Endothelial cell of umbilical vein (primary cell): Measurements from ENCODE around the gene PRICKLE3. TPM values are rescaled to one million over a fixed set of nuclear protein-coding genes. Genes with fewer than 3 reads are reported as not detected.

Source experiments
- BruUV-seq: library from RNA; stranded (reverse); fragments of 400-500 nt; replicated peaks from 2 replicates; lab custom pipeline; 2021; lab: Mats Ljungman, UMichigan
- CTCF ChIA-PET: fragments of 300-600, 350-600 bp; sonication (Branson Sonifier 250); formaldehyde crosslinking; loops from one replicate; lab custom pipeline; 2021; ENCODE audit warnings: antibody characterized with exemption, inconsistent platforms; lab: Charles Lee
- POLR2A ChIA-PET: fragments of 300-600, 350-600 bp; sonication (Branson Sonifier 250); formaldehyde crosslinking; loops from one replicate; lab custom pipeline; 2021; ENCODE audit warnings: antibody characterized with exemption, inconsistent platforms; lab: Charles Lee
- DNase-seq: peaks from one replicate; pipeline ENCODE4 v3.0.0-alpha.2; 2011; ENCODE audit warnings: low read depth, low spot score
- FAIRE-seq: peaks from 2 replicates; lab custom pipeline; 2011; peaks lifted over from hg19 to GRCh38; lab: Jason Lieb, UNC
- H2AFZ ChIP-seq: 2 replicates; pipeline ENCODE4 v1.6.0; 2012; ENCODE audit warnings: low read depth, low read length, control low read depth, inconsistent platforms
- H3K27ac ChIP-seq: 2 replicates; pipeline ENCODE4 v1.5.1; 2011; ENCODE audit warnings: low read depth, mild to moderate bottlenecking, control low read depth, low read length, moderate library complexity; ENCODE audit not compliant: insufficient read depth
- H3K27me3 ChIP-seq, 2 experiments: 2 replicates each; pipeline versions ENCODE4 v1.6.0 to v1.6.1; 2011; ENCODE audit warnings: low read length in 2 of 2, mixed read lengths in 1 of 2; ENCODE audit not compliant: control insufficient read depth in 2 of 2, insufficient read depth in 2 of 2
- H3K36me3 ChIP-seq, 2 experiments: 2 replicates in 1 of 2; 3 replicates in 1 of 2; pipeline ENCODE4 v1.5.1; 2011; ENCODE audit warnings: low read length in 2 of 2, mild to moderate bottlenecking in 1 of 2, moderate library complexity in 1 of 2; ENCODE audit not compliant: control insufficient read depth in 2 of 2, insufficient read depth in 2 of 2; ENCODE audit errors: extremely low read depth in 1 of 2
- H3K4me1 ChIP-seq: 3 replicates; pipeline ENCODE4 v1.5.1; 2011; ENCODE audit warnings: mild to moderate bottlenecking, low read length; ENCODE audit not compliant: control insufficient read depth, insufficient read depth; ENCODE audit errors: extremely low read depth
- H3K4me2 ChIP-seq: 2 replicates; pipeline ENCODE4 v1.6.1; 2011; ENCODE audit warnings: low read length, control low read depth, mixed read lengths; ENCODE audit not compliant: insufficient read depth
- H3K4me3 ChIP-seq, 3 experiments: fragments of 200-600 bp in 1 of 3; sonication (generic), shearing (Covaris generic) in 1 of 3; replicated peaks in 1 of 3; 2 replicates each; pipeline ENCODE4 v1.5.1; 2011 to 2016; ENCODE audit warnings: control low read depth in 3 of 3, low read length in 3 of 3, mild to moderate bottlenecking in 2 of 3, inconsistent platforms in 1 of 3, low read depth in 1 of 3, moderate library complexity in 1 of 3; ENCODE audit not compliant: insufficient read depth in 1 of 3
- H3K79me2 ChIP-seq: 2 replicates; pipeline ENCODE4 v1.6.0; 2012; ENCODE audit warnings: low read length, inconsistent platforms; ENCODE audit not compliant: control insufficient read depth, insufficient read depth
- H3K9ac ChIP-seq: replicated peaks from 2 replicates; pipeline ENCODE3; 2011; ENCODE audit warnings: low read length, control low read depth; ENCODE audit not compliant: insufficient read depth; ENCODE audit errors: extremely low read depth
- H3K9me1 ChIP-seq: replicated peaks from 3 replicates; pipeline ENCODE4 v1.6.0; 2011; ENCODE audit warnings: mild to moderate bottlenecking, low read length; ENCODE audit not compliant: control insufficient read depth, insufficient read depth; ENCODE audit errors: extremely low read depth
- H3K9me3 ChIP-seq: replicated peaks from 2 replicates; pipeline ENCODE4 v1.5.1; 2012; ENCODE audit warnings: low read length, inconsistent platforms; ENCODE audit not compliant: control insufficient read depth, insufficient read depth
- H4K20me1 ChIP-seq: replicated peaks from 2 replicates; pipeline ENCODE3; 2011; ENCODE audit warnings: mild to moderate bottlenecking, low read length; ENCODE audit not compliant: control insufficient read depth, insufficient read depth; ENCODE audit errors: extremely low read depth
- EZH2 ChIP-seq: IDR thresholded peaks from 2 replicates; pipeline ENCODE4 v1.6.1; 2012; ENCODE audit warnings: borderline replicate concordance, low read depth, mild to moderate bottlenecking, moderate library complexity, low read length, inconsistent platforms; ENCODE audit not compliant: severe bottlenecking
- FOS ChIP-seq: IDR thresholded peaks from 2 replicates; pipeline ENCODE4 v1.6.1; 2011; ENCODE audit warnings: mild to moderate bottlenecking, low read length, moderate library complexity, borderline replicate concordance; ENCODE audit not compliant: insufficient read depth
- GATA2 ChIP-seq: IDR thresholded peaks from 2 replicates; pipeline ENCODE4 v1.7.0; 2011; ENCODE audit warnings: low read depth, mild to moderate bottlenecking, moderate library complexity, mixed read lengths, low read length; ENCODE audit not compliant: insufficient read length, insufficient read depth
- JUN ChIP-seq: IDR thresholded peaks from 2 replicates; pipeline ENCODE4 v1.6.1; 2011; ENCODE audit warnings: borderline replicate concordance, low read depth; ENCODE audit not compliant: insufficient read length, insufficient read depth
- MAX ChIP-seq: IDR thresholded peaks from 2 replicates; pipeline ENCODE4 v1.6.1; 2011; ENCODE audit not compliant: insufficient read depth, insufficient read length
- MYC ChIP-seq: IDR thresholded peaks from one replicate; pipeline ENCODE4 v1.6.1; 2011; ENCODE audit warnings: mild to moderate bottlenecking, low read depth, low read length
- POLR2A ChIP-seq: IDR thresholded peaks from 2 replicates; pipeline ENCODE4 v1.6.1; 2012; ENCODE audit warnings: low read depth, mild to moderate bottlenecking, control low read depth, low read length
- POLR2AphosphoS5 ChIP-seq: IDR thresholded peaks from 2 replicates; pipeline ENCODE4 v1.6.1; 2012; ENCODE audit warnings: low read depth, mild to moderate bottlenecking, control low read depth, low read length, moderate library complexity; ENCODE audit not compliant: insufficient read depth
- dilution Hi-C: fragments of 300-500 bp; cut with MboI; formaldehyde crosslinking; loops from one replicate; pipeline ENCODE4 v1.15.0; 2019; ENCODE audit warnings: low sequenced_read_pairs; ENCODE audit not compliant: extremely low pct_ligation_motif_present
- intact Hi-C: fragments of 100-400 bp; cut with micrococcal nuclease; formaldehyde crosslinking; loops from one replicate; pipeline ENCODE4 v1.10.0; 2022
- polyA plus RNA-seq, 4 experiments: library from polyadenylated mRNA; depleted of rRNA in 3 of 4; stranded (reverse) in 3 of 4; unstranded in 1 of 4; fragments of >200 nt; gene quantifications; 2 replicates each; pipeline versions ENCODE4 v1.2.1 to v1.2.3, GENCODE V29; 2011 to 2012; ENCODE audit warnings: missing spikeins in 1 of 4
- total RNA-seq: library from RNA; stranded (reverse); gene quantifications from 2 replicates; pipeline ENCODE4 v1.2.3, GENCODE V29; 2021
- TF ChIP-seq, protein P1 (sequence below), 2 donors: IDR thresholded peaks; 1 replicate in 1 of 2; 2 replicates in 1 of 2; pipeline ENCODE4 v1.5.1; 2011; ENCODE audit warnings: low read length in 2 of 2, mild to moderate bottlenecking in 2 of 2, moderate library complexity in 2 of 2, control low read depth in 1 of 2, inconsistent platforms in 1 of 2, low read depth in 1 of 2; ENCODE audit not compliant: insufficient read depth in 1 of 2; ENCODE audit errors: extremely low read depth in 1 of 2

The PRICKLE3 gene
- total and polyA plus RNA-seq, 2 donors (not counting 3 experiments of a cell fraction or from before 2014, with no cell fraction given) = 6.8 to 15.0 TPM

DNA sequence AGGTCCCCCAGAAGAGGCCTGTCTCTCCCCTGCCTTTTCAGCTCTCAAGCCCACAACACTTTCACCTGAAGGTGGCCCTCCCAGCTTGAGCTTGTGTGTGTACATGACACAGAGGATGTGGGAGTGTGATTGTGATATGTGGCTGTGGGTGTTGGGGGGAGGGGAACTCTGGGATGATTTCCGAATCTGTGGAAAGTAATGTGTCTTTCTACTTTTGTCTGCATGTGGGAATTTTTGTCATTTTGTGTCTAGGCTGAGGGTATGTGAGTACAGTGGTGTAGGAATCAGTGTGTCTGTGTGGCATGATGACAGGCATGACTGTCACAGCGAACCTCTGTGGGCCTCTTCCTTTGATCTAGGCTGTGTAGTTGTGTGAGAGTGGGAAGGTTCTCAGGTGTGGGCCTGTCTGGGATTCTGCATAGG is 7.4 kb upstream of the PRICKLE3 start:
- H3K27me3 ChIP-seq = no peaks in the 10 kb centered on the region
- H3K27ac ChIP-seq = no peak overlapping the region
- FAIRE-seq (no peak), DNase-seq (no peak)
- no peaks in the 10 kb centered on the region for H3K36me3 ChIP-seq
- H4K20me1 ChIP-seq = no peaks in the 10 kb centered on the region
- H3K79me2 ChIP-seq = no peaks in the 10 kb centered on the region
- H3K4me3 ChIP-seq = no peak overlapping the region
- no peak overlapping the region for H3K9ac ChIP-seq
- no peak overlapping the region for H3K4me2 ChIP-seq
- no peaks in the 10 kb centered on the region for H3K4me1 ChIP-seq
- BruUV-seq = no TSS peak
- dilution Hi-C loops = no loop called here
- intact Hi-C loops = no loop called here
- CTCF ChIA-PET = interaction anchor here (0.5 to 2.0 kb wide), 9 partner anchors 9 to 645 kb away, joined by 3 to 12 read pairs (median 6); partner anchors contain the start of gene PLP2
- H3K9me3 ChIP-seq = no peaks in the 10 kb centered on the region
- TF ChIP-seq JUN = no peak
- TF ChIP-seq GATA2 = no peak
- TF ChIP-seq, protein P1, sequence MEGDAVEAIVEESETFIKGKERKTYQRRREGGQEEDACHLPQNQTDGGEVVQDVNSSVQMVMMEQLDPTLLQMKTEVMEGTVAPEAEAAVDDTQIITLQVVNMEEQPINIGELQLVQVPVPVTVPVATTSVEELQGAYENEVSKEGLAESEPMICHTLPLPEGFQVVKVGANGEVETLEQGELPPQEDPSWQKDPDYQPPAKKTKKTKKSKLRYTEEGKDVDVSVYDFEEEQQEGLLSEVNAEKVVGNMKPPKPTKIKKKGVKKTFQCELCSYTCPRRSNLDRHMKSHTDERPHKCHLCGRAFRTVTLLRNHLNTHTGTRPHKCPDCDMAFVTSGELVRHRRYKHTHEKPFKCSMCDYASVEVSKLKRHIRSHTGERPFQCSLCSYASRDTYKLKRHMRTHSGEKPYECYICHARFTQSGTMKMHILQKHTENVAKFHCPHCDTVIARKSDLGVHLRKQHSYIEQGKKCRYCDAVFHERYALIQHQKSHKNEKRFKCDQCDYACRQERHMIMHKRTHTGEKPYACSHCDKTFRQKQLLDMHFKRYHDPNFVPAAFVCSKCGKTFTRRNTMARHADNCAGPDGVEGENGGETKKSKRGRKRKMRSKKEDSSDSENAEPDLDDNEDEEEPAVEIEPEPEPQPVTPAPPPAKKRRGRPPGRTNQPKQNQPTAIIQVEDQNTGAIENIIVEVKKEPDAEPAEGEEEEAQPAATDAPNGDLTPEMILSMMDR (IDR thresholded peaks at IDR 0.05; ENCODE audit: extremely low read depth in 1 of 2, insufficient read depth in 1 of 2, low read depth in 1 of 2, low read length in 2 of 2) = no peak
- TF ChIP-seq FOS = no peak
- no peak for TF ChIP-seq MYC
- TF ChIP-seq EZH2 = no peak
- no peak for TF ChIP-seq POLR2A
- TF ChIP-seq POLR2AphosphoS5 = no peak
- TF ChIP-seq MAX = no peak
- no peak overlapping the region for H2AFZ ChIP-seq
- H3K9me1 ChIP-seq = no peaks in the 10 kb centered on the region
- POLR2A ChIA-PET = no interaction called here
